Right ventricle myocardium inferior (tissue), 1 donor: Measurements from ENCODE around the gene TYROBP. TPM values are rescaled to one million over a fixed set of nuclear protein-coding genes. Genes with fewer than 3 reads are reported as not detected.
A peak's percentile ranks its signal among the peaks of the same experiment; 100 is the strongest.
"Not testable (repeated sequence)": the region's sequence is repeated elsewhere in the genome, so short reads cannot be mapped to it uniquely, and the experiment has no call there.

Source experiments
- ATAC-seq: fragments of 200-7000 bp; cut with Tn5 transposase; one replicate; pipeline ENCODE4 v1.9.1; 2020; ENCODE audit warnings: mild to moderate bottlenecking, moderate library complexity
- DNase-seq: peaks from one replicate; pipeline ENCODE4 v3.0.0; 2021; ENCODE audit errors: missing footprints
- intact Hi-C: fragments of 100-400 bp; cut with DNase I; formaldehyde crosslinking; loops from one replicate; pipeline ENCODE4 v1.11.0; 2022
- total RNA-seq: library from RNA; stranded (reverse); fragmentation: NEBNext Ultra II Directional; extraction: Animal tissue kit (Norgen Biotek cat#: 25700); gene quantifications from one replicate; pipeline ENCODE4 v1.2.1, GENCODE V29; 2021
- donor health status: DM: no; HTN: yes; CAD: no; lungs with severe emphysema.

The TYROBP gene
- total RNA-seq, 1 donor from 2014 or later = 34.5 TPM

DNA sequence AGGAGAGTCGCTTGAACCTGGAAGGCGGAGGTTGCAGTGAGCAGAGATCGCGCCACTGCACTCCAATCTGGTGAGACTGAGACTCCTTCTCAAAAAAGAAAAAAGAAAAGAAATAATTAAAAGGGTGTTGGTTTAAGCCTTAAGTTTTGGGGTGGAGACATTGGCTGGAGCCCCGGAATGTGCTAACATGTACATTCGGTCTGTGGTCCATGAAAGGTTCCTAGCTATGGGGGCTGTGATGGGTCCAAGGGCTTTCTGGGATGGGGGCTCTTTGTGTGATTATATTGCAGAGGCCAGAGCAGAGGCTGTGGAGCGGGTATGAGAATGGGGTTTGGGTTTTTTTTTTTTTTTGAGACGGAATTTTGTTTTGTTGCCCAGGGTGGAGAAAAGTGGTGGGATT, 22.2 kb downstream of the TYROBP start:
- intact Hi-C loops = no loop called here
- DNase-seq (peak; percentile 1), ATAC-seq (no peak)

DNA sequence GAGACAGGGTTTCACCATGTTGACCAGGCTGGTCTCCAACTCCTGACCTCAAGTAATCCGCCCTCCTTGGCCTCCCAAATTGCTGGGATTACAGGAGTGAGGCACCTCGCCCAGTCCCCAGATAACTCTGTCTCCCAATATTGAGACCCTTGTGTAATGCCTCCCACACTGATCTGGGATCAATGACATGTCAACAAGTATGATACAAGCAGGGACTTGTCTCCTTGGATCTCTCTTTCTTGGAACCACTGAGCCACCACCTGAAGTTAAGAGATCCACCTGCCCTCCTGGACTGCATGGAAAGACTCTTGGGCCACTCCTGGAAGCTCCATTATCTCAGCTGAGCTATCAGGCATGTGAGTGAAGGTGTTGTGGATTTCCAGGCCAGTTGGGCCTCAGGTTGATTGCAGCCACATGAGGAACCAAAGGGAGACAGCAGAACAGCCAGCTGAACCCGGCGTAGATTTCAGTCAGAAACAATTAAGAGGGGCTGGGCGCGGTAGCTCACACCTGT, 22.8 kb downstream of the TYROBP start:
- DNase-seq (no peak), ATAC-seq (no peak)
- intact Hi-C loops = no loop called here

DNA sequence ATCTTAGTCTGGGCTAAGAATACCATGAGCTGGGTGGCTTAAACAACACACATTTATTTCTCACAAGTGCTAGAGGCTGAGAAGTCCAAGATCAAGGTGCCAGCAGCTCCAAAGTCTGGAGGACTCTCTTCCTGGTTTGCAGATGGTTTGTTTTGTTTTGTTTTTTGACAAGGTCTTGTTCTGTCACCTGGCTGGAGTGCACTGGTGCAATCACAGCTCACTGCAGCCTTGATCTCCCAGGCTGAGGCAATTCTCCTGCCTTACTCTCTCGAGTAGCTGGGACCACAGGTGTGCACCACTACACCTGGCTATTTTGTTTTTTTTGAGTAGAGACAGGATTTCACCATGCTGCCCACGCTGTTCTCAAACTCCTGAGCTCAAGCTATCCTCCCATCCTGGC, 24.2 kb downstream of the TYROBP start:
- intact Hi-C loops = no loop called here
- no peak for ATAC-seq
- peak; percentile 2 for DNase-seq

DNA sequence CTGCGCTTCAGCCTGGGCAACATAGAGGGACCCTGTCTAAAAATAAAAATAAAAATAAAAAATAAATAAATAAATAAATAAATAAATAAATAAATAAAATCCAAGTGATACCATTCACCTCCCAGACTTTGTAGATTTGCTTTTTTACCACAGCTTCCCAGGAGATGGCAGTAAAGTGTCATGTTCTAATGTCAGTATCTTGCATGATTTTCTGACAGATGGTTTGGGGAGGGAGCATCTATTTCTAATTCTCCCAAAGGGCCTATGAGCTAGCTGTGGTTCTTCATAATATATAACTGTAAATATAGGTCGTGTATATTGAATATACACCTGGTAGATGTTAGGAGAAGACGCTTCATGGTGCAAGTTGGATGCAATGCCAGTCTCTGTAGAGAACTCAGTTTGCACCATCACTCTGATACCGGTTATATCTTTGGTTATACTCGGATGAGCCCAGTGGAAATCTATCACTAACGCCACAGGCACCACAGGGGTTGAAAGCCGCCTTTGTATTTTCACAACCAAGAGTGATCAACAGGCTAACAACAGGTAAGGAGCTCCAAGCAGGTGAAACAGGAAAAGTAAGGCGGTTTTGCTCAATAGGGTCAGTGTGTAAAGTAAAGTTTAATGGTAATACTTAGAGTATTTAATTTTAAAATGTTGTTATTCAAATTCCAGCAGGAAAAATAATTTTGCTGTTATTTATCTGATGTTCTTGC, 25.8 kb downstream of the TYROBP start:
- intact Hi-C loops = loop anchor here (1.0 kb wide), 1 partner anchor 49 kb away; no protein-coding TSS in a partner anchor
- DNase-seq = no peak
- peak; percentile 45 for ATAC-seq

DNA sequence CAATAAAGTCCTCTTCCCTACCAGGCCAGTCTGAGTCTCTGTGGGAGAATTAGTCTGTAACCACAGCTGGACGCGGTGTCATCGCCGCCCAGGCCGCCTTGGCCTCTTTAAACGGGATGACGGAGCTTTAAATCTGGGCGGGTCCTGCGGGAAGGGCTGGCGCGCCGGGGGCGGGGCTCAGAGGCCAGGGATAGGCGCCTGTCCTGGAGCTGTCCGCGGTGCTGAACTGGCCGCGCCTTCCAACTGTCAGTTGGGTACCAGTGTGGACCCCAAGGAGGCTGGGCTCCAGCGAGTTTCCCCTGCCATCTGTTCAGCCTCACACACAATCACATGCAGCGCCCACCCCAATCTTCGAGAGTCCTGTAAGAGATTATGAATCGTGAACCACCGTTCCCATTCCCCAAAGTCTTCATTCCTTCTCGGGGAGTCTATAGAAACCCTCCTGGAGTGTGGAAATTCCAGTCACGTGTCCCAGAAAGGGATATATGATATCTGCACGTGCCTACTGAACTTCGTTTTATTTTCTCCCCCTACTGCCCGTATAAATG, 28.3 kb downstream of the TYROBP start:
- intact Hi-C loops = no loop called here
- ATAC-seq (peak; percentile 95), DNase-seq (peak; percentile 96)

DNA sequence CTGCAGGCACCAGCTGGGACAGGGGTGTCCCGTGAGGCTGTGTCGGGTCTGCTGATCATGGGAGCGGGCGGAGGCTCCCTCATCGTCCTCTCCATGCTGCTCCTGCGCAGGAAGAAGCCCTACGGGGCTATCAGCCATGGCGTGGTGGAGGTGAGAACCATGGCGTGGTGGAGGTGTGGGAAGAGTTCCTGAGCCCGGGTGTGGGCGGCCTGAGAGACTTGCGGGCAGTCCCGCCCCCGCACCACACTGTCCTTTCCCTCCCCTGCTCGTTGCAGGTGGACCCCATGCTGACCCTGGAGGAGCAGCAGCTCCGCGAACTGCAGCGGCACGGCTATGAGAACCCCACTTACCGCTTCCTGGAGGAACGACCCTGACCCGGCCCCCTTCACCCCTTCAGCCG, 29.0 kb downstream of the TYROBP start:
- intact Hi-C loops = no loop called here
- ATAC-seq (no peak), DNase-seq (peak; percentile 17)

DNA sequence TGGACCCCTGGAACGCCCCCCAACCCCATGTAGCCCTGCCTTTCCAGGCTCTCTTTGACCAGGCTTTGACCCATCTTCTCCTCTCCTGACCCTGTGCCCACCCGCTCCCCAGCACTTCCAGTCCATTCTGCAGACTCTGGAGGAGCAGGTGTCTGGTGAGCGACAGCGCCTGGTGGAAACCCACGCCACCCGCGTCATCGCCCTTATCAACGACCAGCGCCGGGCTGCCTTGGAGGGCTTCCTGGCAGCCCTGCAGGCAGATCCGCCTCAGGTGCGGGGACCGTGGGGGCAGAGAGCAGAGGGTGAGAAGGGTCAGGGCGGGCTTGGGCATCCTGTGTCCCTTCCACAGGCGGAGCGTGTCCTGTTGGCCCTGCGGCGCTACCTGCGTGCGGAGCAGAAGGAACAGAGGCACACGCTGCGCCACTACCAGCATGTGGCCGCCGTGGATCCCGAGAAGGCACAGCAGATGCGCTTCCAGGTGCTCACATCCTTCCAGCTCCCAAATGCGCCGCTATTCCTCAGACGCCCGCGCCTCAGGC, 33.6 kb downstream of the TYROBP start:
- DNase-seq (peak; percentile 53), ATAC-seq (no peak)
- intact Hi-C loops = no loop called here

DNA sequence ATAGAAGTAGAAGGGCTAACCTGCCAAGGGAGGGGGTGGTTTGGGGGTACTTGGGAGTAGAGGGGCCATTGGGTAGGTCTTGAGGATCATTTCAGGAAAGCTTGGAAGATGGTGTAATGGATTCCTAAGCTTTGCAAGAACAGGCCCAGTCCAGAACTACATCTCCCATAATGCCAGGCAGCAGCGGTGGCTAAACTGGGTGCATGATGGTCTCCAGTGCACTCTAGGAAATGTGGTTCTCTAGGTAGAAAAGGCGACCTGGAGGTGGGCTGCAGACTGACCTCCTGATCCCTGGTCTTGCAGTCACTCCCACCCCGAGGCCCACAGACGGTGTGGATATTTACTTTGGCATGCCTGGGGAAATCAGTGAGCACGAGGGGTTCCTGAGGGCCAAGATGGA, 35.9 kb downstream of the TYROBP start:
- peak; percentile 13 for DNase-seq

DNA sequence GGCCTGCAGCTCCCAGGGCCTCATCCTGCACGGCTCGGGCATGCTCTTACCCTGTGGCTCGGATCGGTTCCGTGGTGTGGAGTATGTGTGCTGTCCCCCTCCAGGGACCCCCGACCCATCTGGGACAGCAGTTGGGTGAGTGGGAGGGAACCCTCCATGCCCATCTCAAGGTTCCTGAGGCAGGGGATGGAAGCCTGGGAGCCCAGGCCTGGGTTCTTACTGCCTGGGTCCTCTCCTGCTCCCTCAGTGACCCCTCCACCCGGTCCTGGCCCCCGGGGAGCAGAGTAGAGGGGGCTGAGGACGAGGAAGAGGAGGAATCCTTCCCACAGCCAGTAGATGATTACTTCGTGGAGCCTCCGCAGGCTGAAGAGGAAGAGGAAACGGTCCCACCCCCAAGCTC, 36.5 kb downstream of the TYROBP start:
- DNase-seq (peak; percentile 25), ATAC-seq (no peak)
- intact Hi-C loops = no loop called here

More for the DNA sequence above, 35.9 kb downstream of the TYROBP start:
- ATAC-seq = no peak
- intact Hi-C loops = no loop called here

DNA sequence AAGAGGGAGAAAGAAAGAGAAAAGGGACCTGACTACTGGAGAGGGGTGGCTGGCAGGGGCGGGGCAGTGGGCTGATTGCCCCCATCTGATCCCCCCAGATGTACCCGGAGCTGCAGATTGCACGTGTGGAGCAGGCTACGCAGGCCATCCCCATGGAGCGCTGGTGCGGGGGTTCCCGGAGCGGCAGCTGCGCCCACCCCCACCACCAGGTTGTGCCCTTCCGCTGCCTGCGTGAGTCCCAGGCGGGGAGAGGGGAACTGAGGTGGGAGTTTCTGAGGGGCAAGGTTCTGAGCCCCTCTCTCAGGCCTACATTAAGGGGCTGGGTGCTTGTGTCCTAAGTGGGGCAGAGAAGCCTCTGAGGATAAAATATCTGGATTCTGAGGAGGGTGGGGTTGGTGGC, 37.3 kb downstream of the TYROBP start:
- DNase-seq = peak; percentile 3
- no peak for ATAC-seq
- intact Hi-C loops = no loop called here

DNA sequence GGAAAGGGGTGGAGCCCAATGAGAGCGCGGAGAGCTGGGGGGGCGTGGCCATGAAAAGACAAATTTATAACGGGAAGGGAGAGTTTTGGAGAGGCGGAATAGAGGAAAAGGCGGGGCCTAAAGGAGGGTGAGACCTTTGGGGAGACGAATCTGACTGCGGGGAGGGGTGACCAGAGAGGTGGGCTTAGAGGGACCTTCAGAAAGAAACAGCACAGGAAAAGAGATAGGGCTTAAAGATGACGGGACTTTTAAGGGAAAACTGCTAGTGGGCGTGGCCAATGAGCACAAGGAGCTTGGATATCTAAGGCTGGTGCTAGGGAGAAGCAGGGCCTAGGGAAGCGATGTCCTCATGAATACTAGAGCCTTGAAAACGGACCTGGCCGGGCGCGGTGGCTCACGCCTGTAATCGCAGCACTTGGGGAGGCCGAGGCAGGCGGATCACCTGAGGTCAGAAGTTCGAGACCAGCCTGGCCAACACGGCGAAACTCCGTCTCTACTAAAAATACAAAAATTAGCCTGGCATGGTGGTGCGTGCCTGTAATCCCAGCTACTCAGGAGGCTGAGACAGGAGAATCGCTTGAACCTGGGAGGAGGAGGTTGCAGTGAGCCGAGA, 37.9 kb downstream of the TYROBP start:
- intact Hi-C loops, ATAC-seq: not testable (repeated sequence)
- DNase-seq = peak; percentile 53

DNA sequence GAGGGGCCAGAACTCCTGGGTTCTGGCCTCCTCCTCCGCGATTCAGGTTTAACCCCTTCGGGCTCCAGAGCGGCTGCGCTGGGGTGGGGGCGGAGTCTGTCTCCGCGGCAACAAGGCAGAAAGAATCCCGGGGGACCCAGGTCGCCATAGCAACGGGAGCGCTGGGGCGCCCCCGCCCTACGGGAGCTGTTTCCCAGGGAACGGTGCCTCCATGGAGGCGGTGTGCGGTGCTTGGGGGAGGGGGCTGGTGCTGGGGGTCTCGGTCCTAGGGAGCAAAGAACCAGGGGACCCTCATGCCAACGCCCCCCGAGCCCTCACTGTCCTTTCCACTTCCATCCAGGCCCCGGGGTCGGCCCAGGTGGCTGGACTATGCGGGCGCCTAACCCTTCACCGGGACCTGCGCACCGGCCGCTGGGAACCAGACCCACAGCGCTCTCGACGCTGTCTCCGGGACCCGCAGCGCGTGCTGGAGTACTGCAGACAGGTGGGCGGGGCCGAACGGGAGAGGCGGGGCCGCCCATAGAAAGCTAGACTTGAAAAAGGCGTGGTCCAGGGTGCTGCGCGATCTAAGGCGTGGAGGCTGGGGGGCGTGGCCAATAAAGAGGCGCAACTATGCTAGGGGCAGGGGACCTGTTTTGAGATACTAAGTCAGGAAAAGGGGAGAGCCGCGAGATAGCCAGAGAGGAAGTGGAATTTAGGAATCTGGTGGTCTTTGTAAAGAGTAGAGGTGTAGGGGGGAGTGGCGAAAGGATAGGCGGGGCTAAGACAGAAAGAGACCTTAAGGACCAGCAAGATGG, 38.6 kb downstream of the TYROBP start:
- intact Hi-C loops = no loop called here
- DNase-seq = peak; percentile 85

DNA sequence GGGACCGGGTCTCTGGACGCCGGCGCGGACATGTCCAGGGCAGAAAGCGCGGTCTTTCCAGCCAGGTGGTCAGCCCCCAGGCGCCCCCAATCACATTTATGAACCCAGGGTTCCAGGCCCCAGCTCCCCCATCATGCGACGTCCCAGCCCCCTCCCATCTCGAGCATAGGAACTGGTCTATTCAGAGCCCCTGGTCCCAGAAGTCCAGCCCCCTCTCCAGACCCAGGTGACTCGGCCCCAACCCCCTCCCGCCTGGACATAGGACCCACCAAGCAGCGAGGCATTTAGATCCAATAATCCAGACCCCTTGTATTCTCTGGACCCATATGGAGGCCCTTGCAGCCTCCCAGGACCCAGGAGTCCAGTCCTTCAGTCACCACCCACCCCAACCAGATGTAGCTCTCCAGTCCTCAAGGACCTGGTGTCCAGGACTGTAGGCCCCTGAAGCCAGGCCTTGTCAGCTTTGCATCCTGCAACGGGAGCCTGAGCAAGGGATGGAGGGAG, 39.2 kb downstream of the TYROBP start:
- intact Hi-C loops = no loop called here
- DNase-seq = no peak
- ATAC-seq = no peak

More for the DNA sequence above, 38.6 kb downstream of the TYROBP start:
- ATAC-seq = peak; percentile 44

DNA sequence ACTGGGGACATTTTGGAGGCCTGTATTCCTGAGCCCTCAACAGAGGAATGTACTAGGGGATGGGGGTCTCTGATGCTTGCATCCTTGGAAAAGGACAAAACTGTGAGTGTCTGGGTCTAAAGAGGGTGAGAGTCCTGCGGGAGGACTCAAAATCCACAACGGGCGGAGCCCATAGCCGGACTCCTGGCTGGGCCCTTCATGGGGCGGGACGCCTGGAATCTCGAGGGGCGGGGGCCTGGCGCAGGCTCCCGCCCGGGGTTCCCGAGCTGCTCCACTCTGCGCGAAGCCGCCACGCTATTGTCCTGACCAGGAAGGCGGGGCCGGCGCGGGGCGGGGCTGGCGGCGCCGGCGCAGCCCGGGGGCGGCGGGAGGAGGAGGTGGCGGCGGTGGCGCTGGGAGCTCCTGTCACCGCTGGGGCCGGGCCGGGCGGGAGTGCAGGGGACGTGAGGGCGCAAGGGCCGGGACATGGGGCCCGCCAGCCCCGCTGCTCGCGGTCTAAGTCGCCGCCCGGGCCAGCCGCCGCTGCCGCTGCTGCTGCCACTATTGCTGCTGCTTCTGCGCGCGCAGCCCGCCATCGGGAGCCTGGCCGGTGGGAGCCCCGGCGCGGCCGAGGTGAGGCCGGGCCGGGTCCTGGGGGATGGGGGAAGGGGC, 39.8 kb downstream of the TYROBP start, which contains the start of gene APLP1:
TSS of gene APLP1 (plus strand) at position 403 of the 651 bp plus-strand sequence. CDS start at position 466, 63 bp downstream.
- intact Hi-C loops = no loop called here
- DNase-seq (peak; percentile 84), ATAC-seq (peak; percentile 93)

DNA sequence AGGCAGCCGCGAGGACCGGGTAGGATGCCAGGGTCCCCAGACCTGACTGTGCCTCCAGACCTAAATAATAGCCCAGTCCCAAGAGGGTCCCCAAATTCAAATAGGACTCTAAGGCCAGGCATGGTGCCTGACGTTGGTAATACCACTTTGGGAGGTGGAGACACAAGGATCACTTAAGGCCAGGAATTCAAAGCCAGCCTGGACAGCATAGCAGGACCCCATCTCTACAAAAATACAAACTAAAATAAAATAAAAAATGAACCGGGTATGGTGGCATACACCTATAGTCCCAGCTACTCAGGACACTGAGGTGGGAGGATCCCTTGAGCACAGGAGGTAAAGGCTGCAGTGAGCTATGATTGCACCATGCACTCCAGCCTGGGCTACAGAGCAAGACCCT, 45.1 kb downstream of the TYROBP start:
- intact Hi-C loops = no loop called here
- ATAC-seq (no peak), DNase-seq (peak; percentile 3)

DNA sequence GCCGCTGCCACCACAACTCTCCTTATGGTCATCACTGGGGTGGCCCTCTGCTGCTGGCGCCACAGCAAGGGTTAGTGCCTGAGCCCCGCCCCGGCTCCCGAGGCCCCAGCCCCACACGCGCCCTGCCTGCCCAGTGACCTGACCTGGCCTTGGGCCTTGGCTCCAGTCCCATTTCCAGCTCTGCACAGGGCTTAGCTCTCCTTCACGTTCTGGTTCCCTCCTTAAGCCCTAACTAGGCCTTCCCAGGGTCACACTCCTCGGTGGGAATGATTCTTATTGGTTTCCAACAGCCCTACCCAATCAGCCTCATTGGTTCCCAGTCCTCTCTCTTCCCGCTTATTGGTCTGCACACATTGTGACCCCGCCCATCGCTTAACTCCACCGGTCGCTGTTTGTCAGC, 45.6 kb downstream of the TYROBP start:
- ATAC-seq = no peak
- intact Hi-C loops = no loop called here
- DNase-seq = peak; percentile 27

DNA sequence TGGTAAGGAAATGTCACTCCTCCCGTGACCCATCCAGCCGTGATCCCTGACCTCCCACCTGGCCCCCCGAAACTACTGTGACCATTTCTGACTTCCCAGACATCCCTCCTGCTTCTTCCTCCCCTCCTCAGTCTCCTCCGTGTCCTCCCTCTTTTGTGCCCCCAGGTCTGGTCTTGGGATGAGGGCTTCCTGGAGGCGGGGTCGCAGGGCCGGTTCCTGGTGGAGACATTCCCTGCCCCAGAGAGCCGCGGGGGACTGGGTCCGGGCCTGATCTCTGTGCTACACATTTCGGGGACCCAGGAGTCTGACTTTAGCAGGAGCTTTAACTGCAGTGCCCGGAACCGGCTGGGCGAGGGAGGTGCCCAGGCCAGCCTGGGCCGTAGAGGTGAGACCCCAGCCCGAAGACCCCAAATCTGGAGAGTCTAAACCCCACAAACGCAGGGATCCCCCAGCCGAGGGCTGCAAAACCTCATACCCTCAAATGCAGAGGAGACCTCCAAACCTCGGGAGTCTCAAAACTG, 46.4 kb downstream of the TYROBP start:
- ATAC-seq (no peak), DNase-seq (no peak)
- intact Hi-C loops = no loop called here
